UCSD-AML1 (cell line): ENCODE measurements around the gene FAM227A.

ENCODE experiments used
- DNase-seq: peaks from one replicate; lab custom pipeline; 2025; ENCODE audit not compliant: unreplicated experiment; lab: John Stamatoyannopoulos, UW

FAM227A gene

DNA sequence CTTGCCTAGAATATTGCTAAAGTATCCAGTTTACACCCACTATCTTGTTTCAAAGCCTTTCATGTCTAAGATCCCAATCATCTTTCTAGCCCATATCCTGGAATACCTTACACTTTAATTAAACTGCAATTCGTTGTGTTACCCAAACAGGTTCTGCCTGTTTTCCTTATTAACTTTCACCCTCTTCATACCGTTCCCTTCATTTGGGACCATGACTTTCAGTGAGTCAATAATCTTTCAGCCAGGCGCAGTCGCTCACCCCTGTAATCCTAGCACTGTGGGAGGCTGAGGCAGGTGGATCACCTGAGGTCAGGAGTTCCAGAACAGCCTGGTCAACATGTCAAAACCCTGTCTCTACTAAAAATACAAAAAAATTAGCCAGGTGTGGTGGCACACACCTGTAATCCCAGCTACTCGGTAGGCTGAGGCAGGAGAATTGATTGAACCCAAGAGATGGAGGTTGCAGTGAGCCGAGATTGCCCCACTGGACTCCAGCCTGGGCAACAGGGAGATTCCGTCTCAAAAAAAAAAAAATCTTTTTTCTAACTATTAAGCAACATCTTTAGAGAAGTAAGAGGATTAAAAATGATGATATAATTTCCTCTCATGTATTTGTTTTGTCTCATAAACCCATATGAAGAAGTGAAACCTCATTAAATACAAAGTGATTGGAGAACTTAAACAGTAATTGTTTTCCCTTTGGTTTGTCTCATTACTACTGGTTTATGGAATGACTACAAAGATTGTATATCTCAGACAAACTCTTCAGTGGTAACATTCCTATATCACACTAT lies 106.9 kb downstream of the FAM227A start:
- DNase-seq = no peak

DNA sequence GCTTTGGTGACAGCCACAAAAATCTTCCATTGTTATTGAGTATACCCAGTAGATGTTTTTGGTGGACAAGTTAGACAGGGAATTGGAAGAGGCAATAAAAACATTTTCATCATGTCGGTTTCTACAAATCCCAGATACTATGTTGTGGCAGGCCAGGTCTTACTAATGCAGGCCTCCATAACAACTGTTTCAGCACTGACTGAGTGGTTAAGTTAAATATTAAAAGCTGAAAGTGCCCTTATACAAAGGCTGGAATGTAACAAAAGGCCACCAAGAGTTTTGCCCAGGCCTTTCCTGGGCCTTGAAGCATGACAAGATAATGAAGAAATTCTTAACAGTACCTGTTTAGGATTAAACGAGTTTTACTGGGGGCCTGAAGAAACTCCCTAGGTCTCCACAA lies 115.5 kb downstream of the FAM227A start:
- no peak for DNase-seq

DNA sequence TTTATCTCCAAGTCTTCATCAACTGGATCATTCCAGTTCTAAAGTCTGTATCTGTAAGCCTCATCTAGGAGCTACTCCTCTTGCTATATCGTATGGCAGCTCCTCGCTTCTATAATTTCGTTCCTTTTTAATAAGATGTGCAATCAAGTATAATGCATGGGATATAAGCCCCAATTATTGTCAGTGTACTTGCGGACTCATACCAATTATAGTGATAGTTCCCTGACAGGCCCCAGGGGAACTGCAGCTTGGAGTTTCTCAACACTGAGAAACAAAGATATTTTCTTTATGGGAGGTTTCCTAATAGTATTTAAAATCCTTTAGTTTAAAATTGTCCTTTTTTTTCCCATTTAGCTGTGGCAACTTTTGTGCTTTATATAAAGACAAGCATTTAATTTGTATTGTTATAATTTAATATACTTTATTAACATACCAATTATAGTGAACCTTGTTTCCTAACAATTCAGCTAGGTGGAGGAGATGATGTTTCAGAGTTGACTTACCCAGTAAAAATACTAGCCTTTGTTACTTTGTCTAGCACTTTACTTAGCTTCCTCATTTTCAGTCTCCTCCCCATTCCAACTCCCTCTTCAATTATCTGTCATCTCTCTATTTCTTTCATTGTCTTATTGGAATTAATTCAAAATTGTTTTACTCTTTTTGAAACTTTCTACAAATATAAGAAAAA lies 124.8 kb downstream of the FAM227A start:
- DNase-seq = no peak
